ENCODE data around the gene TTC27. TPM values are rescaled to one million over a fixed set of nuclear protein-coding genes. Genes with fewer than 3 reads are reported as not detected.

Gene TTC27
- polyA plus RNA-seq, 1 donor (not counting 4 experiments of a cell fraction or from before 2014, with no cell fraction given): 28.7 TPM

DNA sequence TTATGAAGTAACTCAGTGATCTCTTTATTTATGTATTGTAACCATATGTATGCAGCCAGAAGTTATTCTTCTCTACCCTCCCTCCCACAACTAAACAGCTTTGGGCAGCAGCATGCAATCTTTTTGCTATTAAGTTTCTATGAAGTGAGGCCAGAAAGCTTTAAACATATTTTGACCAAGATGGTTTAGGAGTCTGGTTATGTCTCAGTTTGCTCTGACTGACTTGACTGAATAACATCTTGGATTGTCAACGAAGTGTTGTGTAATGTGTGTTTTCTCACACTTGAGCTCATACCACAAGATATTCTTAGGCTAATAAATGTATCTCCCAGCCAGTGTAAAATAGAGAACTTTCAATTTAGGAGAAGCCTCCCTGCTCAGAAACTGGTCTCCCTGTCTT is 104.3 kb downstream of the TTC27 start:
- TF ChIP-seq EZH2 (IDR thresholded peaks at IDR 0.05; ENCODE audit: low read length): no peak
- TF ChIP-seq, protein P1, sequence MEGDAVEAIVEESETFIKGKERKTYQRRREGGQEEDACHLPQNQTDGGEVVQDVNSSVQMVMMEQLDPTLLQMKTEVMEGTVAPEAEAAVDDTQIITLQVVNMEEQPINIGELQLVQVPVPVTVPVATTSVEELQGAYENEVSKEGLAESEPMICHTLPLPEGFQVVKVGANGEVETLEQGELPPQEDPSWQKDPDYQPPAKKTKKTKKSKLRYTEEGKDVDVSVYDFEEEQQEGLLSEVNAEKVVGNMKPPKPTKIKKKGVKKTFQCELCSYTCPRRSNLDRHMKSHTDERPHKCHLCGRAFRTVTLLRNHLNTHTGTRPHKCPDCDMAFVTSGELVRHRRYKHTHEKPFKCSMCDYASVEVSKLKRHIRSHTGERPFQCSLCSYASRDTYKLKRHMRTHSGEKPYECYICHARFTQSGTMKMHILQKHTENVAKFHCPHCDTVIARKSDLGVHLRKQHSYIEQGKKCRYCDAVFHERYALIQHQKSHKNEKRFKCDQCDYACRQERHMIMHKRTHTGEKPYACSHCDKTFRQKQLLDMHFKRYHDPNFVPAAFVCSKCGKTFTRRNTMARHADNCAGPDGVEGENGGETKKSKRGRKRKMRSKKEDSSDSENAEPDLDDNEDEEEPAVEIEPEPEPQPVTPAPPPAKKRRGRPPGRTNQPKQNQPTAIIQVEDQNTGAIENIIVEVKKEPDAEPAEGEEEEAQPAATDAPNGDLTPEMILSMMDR (optimal IDR thresholded peaks at IDR 0.05 in 1 of 3, IDR thresholded peaks at IDR 0.05 in 1 of 3, conservative IDR thresholded peaks at IDR 0.05 in 1 of 3; ENCODE audit: extremely low read depth in 1 of 3, insufficient read depth in 2 of 3, low read length in 3 of 3): no peak
- H3K27me3 ChIP-seq (ENCODE audit: control insufficient read depth, extremely low read depth, insufficient read depth, low read length): no peaks in the 10 kb centered on the region
- no peak for DNase-seq (ENCODE audit: low read depth, low spot score)
- no peaks in the 10 kb centered on the region for H4K20me1 ChIP-seq (ENCODE audit: control insufficient read depth, extremely low read depth, insufficient read depth, low read length)
- H3K9me1 ChIP-seq (ENCODE audit: control insufficient read depth, extremely low read depth, insufficient read depth, low read length): no peaks in the 10 kb centered on the region
- no peak overlapping the region for H3K4me2 ChIP-seq (ENCODE audit: control insufficient read depth, extremely low read depth, insufficient read depth, low read depth, low read length)
- H3K9ac ChIP-seq (ENCODE audit: control insufficient read depth, extremely low read depth, insufficient read depth, low read length): no peak overlapping the region
- dilution Hi-C loops (cut with MboI; ENCODE audit: extremely low pct_ligation_motif_present, low sequenced_read_pairs): no loop called here
- no peaks in the 10 kb centered on the region for H3K4me1 ChIP-seq (ENCODE audit: control insufficient read depth, extremely low read depth, insufficient read depth, low read length)
- H2AFZ ChIP-seq (ENCODE audit: control insufficient read depth, low read length): no peak overlapping the region
- no peak overlapping the region for H3K27ac ChIP-seq (ENCODE audit: control insufficient read depth, insufficient read depth, low read length)
- H3K79me2 ChIP-seq (ENCODE audit: control insufficient read depth, insufficient read depth, low read length): no peaks in the 10 kb centered on the region
- H3K9me3 ChIP-seq (ENCODE audit: control insufficient read depth, low read depth, low read length): no peaks in the 10 kb centered on the region
- H3K36me3 ChIP-seq (ENCODE audit: control insufficient read depth in 2 of 2, extremely low read depth in 1 of 2, insufficient read depth in 2 of 2, low read length in 2 of 2): no peaks in the 10 kb centered on the region
- FAIRE-seq: no peak
- no peak overlapping the region for H3K4me3 ChIP-seq (ENCODE audit: control insufficient read depth in 2 of 3, extremely low read depth in 1 of 3, insufficient read depth in 2 of 3, low read depth in 1 of 3, low read length in 3 of 3)

DNA sequence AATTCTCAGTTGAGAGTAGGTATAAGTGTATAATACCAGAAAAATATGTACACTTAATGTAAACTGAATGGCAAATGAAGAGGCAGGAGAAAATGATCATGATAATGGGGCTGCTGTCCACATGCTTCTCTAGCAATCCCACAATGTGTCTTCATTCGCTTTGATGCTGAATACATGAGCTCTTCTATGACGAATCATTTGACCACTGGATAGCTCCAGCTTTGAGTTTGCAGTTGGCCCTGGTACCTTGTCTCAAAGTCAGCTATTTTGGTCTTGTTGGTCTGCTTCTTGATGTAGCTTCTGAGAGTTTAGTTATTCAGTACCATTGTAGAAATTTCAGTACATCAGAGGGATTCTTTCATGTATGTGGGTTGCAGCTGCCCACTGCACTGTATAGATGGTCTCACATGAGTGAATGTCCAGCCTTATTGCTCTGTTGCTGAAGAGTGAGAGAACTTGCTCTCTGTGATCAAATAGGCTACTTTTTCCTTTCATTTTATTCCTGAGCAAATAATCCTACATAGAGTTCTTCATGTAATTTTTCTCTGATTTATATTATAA is 105.1 kb downstream of the TTC27 start:
- H3K4me3 ChIP-seq (ENCODE audit: control insufficient read depth in 2 of 3, extremely low read depth in 1 of 3, insufficient read depth in 2 of 3, low read depth in 1 of 3, low read length in 3 of 3): no peak overlapping the region
- TF ChIP-seq, protein P1 (optimal IDR thresholded peaks at IDR 0.05 in 1 of 3, IDR thresholded peaks at IDR 0.05 in 1 of 3, conservative IDR thresholded peaks at IDR 0.05 in 1 of 3; ENCODE audit: extremely low read depth in 1 of 3, insufficient read depth in 2 of 3, low read length in 3 of 3): no peak
- no peak for TF ChIP-seq EZH2 (IDR thresholded peaks at IDR 0.05; ENCODE audit: low read length)
- no peak for DNase-seq (ENCODE audit: low read depth, low spot score)
- H3K4me1 ChIP-seq (ENCODE audit: control insufficient read depth, extremely low read depth, insufficient read depth, low read length): no peaks in the 10 kb centered on the region
- no peak overlapping the region for H3K9ac ChIP-seq (ENCODE audit: control insufficient read depth, extremely low read depth, insufficient read depth, low read length)
- H3K79me2 ChIP-seq (ENCODE audit: control insufficient read depth, insufficient read depth, low read length): no peaks in the 10 kb centered on the region
- no peaks in the 10 kb centered on the region for H4K20me1 ChIP-seq (ENCODE audit: control insufficient read depth, extremely low read depth, insufficient read depth, low read length)
- dilution Hi-C loops (cut with MboI; ENCODE audit: extremely low pct_ligation_motif_present, low sequenced_read_pairs): no loop called here
- H3K27me3 ChIP-seq (ENCODE audit: control insufficient read depth, extremely low read depth, insufficient read depth, low read length): no peaks in the 10 kb centered on the region
- no peak for FAIRE-seq
- no peaks in the 10 kb centered on the region for H3K9me1 ChIP-seq (ENCODE audit: control insufficient read depth, extremely low read depth, insufficient read depth, low read length)
- H3K4me2 ChIP-seq (ENCODE audit: control insufficient read depth, extremely low read depth, insufficient read depth, low read depth, low read length): no peak overlapping the region
- no peak overlapping the region for H3K27ac ChIP-seq (ENCODE audit: control insufficient read depth, insufficient read depth, low read length)
- no peaks in the 10 kb centered on the region for H3K36me3 ChIP-seq (ENCODE audit: control insufficient read depth in 2 of 2, extremely low read depth in 1 of 2, insufficient read depth in 2 of 2, low read length in 2 of 2)
- H3K9me3 ChIP-seq (ENCODE audit: control insufficient read depth, low read depth, low read length): no peaks in the 10 kb centered on the region
- H2AFZ ChIP-seq (ENCODE audit: control insufficient read depth, low read length): no peak overlapping the region

All from keratinocyte (primary cell).